Stimulated activated CD4-positive, alpha-beta T cell treated with anti-CD3 and anti-CD28 coated beads, TNF-alpha, amount 100 ng/mL, for 24 hours (primary cell): Measurements from ENCODE around the gene TNS1.

ENCODE experiments used
- DNase-seq, 3 experiments: peaks; one replicate each; pipeline ENCODE4 v3.0.0-alpha.2; 2020; ENCODE audit warnings: low read depth in 3 of 3

Gene TNS1

DNA sequence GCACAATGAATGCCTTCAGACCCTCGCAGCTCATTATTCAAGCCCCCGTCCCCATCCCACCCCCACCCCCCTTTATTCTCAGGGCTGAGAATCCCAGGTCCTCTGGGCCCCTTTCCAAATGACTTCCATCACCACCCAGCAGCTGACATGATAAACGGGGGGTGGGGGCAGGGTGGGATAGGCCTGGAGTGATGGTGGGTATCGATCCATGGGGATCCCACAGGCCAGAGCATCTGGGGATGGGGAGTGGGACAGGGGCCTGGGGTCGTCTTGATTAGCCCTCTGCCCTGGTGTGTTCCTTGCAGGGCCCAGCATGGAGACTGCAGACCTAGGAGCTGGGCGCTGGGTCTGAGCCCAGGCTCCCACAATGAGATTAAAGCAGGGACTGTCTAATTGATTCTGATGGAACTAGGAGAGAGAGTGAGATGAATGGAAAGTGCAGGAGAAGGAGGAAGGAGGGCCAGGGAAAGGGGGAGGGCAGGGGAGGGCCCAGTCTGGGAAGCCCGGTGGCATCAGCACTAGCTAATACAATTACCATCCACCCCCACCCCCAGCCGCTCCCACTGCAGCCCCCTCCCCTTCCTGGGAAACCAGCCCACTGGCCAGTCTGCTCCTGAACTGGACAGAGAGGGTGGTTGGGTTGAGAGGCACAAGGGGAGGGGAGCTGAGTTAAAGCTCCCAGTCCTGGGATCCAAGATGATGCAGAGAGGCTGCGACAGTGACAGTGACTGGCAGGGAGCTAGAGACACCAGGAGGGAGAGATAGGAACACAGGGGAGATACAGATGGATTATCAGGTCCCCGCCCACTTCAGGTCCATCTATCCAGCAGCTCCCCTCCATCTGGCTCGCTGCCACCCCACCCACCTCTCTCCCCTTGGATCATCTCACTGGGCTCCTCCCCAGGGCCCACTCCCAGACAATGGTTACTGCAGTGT lies 13.1 kb upstream of the TNS1 start:
- DNase-seq = no peak

DNA sequence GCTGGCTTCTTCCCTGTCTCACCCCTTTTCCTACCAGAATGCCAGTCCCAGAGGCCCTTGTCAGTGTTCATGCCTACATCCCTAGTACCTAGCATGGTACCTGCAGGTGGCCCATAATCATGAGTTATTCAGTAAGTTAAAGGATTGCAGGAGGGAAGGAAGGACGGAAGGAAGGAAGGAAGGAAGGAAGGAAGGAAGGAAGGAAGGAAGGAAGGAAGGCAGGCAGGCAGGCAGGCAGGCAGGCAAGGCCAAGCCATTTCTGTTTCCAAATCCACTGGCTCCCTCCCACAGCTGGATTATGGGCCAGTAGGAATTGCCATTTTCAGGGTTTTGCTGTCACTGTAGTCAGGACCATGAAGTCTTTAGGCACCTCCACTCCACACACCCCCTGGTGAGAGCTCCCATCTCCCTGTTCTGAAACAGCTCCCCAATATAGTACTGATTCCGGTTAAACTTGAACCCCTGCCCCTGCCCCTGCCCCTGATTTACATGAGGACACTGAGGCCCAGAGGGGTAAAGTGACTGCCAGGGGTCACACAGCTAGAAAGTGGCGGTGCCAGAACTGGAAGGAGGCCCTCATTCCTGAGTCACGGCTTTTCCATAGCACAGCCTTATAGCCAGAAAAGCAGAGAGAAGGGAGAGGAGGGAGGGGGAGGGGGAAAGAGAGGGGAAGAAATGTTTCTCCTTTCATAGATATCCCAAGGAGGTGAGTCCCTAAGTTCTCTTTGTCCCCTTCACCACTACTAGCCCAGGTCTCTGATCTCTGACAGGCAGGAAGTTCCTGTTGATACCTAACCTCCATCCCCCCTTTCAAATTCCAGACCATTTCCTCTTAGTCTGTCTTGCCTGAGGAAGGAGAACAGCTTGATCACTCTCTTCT lies 12.2 kb upstream of the TNS1 start:
- DNase-seq = no peak

DNA sequence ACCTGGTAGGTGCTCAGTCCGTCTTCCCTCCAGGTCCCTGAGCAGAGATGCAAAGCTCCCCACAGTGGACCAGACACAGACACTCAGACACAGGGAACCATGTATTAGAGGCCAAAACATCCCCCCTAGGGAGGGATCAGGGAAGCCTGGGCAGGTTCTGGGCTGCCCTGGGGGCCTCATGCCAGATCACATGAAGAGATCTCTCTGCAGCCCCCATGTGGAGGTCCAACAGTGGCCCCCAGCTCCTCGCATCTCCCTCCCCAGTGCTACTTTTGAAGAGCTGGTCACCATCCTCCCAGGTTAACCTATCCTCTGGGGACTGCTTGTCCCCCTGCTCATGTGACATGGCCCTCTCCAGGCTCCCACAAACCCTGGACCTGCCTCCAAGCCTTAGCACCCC lies 10.5 kb upstream of the TNS1 start:
- DNase-seq = no peak

DNA sequence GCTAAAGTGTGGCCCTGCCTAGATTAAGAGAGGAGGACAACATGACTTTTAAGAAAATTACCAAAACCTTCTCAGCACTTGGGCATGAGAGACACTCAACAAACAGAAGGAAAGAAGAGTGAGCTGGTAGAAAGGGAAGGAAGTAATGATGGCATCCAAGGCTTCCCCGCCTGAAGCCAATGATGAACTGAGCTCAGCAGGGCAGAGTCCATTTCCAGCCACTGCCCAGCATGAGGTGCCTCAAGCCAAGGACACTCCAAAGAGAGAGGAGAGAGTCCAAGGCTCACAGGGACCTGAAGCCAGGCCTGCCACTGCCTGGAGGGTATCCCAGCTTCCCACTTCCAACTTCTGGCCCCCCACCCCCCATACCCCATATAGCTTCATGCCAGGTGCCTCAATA lies 9.5 kb upstream of the TNS1 start:
- DNase-seq = no peak

DNA sequence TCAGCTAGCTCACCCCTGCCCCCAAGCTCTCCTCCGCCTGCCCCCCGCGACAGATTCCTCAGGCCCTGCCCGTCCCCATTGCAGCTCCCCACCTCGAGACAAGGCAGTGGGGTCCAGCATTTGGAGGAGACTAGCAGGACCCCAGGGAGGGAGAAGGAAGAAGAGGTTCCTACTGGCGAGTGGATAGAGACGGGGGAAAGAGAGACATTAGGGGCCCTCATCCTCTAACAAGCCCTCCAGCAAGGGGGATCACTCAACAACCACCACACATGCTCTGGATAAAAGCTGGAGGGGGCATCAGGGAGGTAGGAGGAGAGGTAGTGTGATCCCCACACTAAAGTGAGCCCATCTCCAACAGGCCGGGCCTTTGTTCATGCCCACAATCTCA lies 8.9 kb upstream of the TNS1 start:
- DNase-seq = no peak

DNA sequence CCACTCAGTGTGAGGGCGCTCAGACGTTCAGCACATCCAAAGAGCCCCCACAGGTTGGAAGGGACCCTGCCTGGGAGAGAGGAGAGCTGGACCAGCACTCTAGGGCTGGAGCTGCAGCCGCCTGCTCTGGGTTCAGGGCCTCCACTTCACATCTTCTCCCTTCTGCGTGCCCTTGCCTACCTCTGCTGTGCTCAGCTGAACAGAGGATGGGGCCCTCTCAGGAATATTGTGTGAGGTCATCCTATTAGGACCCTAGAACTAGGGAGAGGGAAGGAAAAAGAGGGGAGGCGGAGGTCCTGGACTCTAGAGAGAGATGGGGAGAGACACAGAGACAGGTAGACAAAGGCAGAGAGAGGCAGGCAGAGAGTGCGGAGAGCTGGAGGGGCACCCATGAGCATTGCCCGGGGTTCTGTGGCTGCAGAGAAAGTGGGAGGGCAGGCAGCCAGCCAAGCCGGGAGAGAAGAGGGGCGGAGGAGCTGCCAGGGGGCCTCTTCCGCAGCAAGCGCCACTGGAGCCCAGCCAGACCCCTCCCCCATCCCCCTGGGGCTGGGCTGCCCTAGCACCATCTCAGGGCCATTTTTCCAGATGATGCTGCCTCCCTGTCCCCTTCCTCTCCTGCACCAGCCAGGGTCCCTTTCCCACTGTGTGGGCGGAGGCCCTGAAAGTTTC lies 8.3 kb upstream of the TNS1 start:
- DNase-seq = no peak

DNA sequence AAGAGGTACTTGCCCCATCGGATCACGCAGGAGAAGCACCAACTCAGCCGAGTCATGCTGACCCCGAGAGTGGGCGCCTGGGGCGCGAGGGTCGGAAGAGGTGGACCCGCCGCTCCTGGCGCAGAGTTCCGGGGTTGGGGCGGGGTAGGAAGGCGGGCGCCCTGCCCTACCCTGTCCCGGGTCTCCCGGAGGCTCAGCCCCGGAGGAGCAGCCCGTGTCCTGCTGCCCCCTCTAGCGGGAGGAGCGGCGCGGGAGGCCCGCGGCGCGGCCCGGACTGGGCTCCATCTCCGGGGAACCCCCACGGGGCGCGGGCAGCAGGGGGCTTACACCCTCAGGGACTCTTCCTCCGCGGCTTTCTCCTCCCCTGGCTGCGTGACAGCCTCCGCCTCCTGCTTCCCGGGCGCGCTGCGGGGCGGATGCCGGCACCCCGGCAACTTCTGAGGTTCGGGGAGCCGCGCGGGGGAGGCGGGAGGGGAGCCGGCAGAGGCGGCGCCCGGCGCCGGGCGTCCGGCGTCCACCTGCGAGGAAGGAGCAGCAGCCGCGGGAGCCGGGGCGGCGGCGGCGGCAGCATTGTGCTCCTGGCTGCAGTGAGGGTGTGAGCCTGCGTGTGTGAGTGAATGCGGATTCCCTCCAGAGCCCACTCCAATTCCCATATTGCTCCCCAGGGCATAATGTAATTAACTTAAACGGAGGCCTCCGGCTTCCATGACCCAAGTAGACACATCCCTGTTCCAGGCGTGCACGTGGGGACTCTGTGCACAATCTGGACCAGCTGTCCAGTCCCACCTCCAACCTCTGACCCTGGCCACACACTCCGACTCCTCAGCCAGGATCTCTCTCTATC lies 7.6 kb upstream of the TNS1 start:
- peak in 1 of 3 experiments; percentile 26 for DNase-seq

DNA sequence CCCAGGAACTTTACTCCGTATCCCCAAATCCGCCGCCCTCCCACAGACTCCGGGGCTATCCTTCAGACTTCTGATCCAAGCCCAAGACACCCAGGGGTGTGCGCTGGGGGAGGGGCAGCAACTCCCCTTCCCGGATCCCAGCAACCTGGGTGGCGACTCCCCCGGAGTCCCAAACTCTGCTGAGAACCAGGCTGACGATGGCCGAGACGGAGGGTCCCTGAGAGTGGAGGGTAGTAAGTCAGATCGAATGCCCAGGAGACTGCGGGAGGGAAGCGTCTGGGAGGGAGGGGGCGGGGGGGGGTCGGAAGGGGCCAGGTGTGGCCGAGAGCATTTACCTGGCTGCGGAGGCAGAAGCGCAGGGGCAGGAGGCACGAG lies 7.0 kb upstream of the TNS1 start:
- DNase-seq = no peak

DNA sequence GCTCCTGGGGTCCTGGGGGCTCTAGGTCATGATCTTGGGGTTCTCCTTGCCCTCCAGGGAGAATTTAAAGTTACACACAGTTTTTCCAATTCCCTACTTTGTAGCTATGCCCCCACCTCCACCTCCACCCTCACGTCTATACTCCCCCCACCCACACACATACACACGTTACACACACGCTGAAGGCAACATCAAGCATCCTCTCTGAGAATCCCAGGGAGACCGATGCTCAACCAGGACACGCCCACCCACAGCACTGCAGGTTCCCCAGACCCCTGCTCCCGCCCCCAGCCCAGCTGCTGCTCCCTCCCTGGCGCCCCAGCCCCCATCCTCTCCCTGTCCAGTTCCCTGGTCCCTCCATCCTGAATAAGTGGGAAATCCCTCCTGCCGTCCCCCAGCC lies 6.4 kb upstream of the TNS1 start:
- no peak for DNase-seq

DNA sequence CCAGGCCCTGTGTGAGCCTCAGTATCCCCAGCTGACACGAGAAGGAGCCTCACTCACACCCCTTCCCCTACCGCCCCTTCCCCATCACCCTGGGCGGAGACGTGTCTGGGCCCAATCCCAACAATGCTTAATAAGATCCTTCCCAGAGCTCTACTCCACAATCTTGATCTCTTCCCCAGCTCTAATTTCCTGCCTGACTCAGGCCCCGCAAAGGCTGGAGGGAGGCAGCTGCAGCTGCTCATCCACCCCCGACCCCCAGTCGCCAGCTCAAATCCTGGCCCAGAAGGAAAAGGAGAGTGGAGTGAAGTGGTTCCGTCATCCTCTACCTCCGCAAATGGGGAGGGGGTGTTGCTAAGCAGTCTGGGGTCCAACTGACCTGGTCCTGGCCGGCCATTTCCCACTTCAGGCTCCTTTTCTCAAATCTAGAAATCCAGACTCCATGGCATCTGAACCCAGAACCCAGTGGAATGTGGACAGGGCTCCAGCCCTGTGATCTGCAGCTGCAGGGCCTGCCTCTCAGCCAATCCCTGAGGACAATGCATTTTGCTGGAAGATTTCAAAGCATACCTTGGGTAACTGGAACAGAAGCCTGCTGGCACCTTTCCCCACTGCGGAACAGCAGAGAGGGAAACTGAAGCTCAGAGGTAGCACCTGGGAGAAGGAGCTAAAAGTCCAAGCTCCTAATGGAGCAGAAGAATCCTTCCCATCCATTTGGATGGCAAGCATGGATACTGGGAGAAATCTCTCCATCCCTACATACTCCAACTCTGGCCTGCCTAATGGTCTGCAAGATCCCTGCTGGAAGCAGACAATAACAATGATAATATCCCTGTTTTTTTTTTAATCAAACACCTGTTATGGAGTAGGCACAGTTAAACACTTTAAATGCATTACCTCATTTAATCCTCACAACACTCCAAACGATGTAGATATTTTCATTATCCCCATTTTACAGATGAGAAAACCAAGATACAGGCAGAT lies 5.6 kb upstream of the TNS1 start:
- DNase-seq = no peak

DNA sequence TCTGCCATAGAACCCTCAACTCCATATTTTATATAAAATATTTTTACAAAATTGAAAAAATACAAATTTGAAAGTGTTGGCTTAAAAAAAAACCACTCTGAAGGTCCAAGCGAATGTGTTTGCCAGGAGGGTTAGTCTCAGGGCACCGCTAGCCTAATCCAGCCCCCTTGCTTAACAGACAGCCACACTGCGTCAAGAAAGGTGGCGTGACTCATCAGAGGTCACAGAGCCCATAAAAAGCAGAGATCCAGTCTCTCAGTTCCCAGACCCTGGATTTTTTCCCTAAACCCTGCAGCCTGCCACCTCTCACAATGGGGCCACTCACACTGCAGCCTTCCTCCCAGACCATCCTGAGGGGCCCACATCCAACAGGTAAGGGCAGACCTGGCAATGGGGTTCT lies 3.9 kb upstream of the TNS1 start:
- no peak for DNase-seq

DNA sequence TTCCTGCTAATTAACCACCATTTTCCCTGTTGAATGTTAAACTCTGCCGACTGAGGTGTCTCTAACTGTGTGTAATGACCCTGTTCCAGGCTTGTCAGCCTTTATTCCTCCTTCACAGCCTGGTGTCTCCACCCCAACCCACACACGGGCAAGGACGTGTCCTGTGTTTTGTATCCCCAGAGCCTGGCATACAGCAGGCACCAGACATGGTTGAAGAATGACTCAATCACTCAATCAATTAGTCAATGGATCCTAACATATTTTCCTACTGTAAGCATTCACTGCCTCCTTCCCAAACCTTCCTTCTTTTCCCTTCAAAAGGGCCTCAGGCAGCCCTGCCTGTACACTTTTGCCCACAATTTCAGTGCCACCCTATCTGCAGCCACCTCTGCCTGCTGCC lies 2.7 kb upstream of the TNS1 start:
- no peak for DNase-seq

DNA sequence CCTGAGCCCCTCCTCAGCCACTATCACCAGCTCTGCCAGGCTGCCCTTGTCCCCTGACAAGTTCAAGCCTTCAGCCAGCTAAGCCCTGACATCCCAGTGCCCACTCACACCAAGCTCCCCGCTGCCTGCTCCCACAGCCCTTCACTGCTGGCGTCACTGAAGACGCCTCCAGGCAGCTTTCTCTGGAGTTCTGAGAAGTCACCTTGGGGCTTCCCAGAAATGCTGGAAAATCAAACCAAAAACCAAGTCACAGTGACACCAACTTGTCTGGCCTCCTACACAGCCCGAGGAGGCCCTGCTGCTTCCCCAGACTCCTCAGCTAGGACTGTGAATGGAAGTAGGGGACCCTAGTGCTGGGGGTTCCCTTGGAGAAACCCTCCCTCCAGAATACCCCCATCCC lies 2.2 kb upstream of the TNS1 start:
- no peak for DNase-seq

DNA sequence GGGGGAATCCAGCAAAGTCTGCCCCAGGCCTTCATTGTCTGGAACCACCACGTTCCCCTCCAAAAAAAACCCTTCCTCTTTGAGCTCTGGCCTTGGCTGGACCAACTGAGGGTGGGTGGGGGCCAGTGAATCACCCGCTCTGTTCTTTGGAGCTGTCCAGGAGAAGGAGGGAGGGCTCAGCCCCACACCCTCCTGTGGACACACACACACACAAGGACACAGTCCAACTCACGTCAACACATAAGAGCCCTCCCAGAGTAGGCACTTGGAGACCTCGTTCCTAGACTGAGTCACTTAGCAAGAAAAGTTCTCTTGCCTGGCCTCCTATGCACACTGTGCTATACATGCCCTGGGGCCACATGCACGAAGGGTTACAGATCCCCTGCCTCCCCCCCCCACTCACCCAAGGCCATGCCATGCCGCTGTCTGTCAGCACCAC lies 1.2 kb upstream of the TNS1 start:
- DNase-seq = no peak

DNA sequence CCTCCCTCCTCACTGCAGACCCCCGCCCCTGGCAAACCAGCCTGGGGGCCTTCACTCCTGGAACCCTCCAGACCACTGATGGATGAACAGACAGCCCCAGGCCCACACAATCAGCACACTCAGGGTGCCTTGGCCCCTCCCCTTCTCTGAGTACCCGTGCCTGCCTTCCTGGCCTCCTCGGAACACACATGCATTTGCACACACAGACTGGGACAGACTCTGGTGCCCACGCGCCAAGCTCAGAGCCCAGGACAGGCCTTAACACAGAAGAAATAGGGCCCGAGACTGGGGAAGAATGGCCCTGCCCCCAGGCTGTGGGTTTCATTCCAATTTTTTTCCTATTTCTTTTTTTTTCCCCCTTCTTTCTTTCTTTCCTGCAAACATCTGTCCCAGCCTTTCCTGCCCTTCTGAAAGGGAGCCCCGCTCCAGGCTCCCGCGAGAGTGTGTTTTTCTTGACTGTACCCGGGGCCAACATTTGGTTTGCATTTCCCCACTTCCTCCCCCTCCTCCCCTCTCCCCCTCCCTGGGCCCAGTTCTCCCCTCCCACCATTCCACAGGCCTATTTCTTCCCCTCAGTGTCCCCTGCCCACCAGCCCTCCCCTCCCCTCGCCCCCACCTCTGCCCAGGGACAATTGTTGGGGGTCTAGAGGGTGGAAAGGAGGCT lies 618 bp upstream of the TNS1 start:
- no peak for DNase-seq

DNA sequence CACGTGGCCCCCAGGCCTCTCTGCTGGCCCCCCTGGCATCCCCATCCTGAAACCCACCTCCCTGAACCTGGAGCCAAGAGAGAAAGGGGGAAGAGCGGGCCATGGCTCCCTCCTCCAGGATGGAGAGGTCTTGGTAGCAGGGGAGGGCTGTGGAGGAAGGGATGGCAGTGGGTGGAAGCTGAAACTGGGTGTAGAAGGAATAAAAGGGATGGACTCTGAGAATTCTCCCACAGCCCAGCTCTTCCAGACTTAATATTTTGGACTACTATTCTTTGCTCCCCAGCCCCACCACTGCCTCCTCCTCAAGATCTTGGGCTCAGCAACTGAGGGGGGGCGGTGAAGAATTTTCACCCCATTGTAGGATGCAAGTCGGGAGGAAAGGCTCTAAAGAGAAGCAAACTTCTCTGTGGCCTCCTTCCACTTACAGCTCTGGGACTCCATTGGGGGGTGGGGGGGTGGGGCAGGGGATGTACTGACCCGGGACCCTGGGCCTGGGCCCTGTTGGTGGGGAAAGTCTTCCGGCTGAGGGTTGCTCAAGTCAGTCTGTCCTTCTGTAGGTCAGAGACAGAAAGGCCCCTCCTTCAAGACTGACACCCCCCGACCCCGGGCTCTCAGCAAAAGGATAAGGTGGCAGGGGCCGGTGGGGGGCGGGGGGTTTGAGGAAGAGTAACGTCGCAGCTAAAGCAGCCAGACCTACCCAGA lies 501 bp downstream of the TNS1 start:
- no peak for DNase-seq

DNA sequence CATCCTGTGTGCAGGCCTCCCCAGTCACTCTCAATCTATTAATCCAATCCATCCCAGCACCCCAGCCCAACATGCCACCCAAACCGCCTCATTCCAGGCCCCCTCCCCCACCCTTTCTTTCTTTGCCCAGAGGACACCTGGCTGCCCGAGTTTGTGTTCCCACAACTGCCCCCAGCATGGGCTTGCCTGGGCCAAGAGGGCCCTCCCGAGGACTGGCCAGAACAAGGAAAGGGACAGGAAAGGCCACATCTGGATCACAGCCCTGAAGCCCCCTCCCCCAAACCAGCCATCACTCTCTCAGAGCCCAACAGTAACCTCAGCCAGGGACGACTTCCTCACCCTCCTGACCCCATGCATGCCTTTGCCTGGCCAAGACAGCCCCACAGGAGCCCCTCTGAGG lies 1.2 kb downstream of the TNS1 start:
- DNase-seq = no peak

DNA sequence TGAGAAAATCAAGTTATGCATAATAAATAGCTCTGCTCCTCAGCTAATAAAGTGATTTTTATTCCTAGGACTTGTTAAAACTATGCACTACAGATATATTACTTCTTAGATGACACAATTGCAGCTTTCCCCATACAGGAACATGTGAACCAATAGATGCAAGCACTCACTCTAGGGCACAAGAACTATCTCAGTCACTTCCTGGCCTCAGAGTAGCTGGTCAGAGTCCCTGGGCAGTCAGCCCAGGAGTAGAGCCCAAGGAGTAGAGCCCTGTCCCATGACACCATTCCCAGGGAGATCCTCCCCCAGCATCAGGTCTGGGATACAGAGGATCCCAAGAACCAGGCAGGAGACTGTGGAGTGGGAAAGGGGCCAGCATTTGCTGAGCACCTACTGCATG lies 2.7 kb downstream of the TNS1 start:
- no peak for DNase-seq

DNA sequence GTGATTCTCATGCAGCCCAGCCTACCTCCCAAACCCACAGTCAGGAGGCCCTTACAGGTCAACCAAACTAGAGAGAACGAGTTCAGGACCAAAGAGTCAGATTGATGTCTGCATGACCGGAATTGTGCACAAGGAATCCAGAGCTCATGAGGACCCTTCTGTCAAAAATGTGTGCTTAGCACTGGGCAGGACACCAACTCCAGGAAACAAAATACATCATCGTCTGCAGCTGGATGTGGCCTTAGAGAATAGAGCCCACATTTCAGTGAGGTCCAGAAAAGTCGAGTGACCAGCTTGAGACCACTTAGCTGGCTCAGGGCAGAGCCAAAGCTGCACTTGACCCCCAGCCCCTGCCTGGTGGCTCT lies 3.2 kb downstream of the TNS1 start:
- DNase-seq = no peak
